Mesenteric fat pad (tissue), 1 donor: Measurements from ENCODE around the gene NOXO1. TPM values are rescaled to one million over a fixed set of nuclear protein-coding genes. Genes with fewer than 3 reads are reported as not detected.
A peak's percentile ranks its signal among the peaks of the same experiment; 100 is the strongest.
"Not testable (repeated sequence)": the region's sequence is repeated elsewhere in the genome, so short reads cannot be mapped to it uniquely, and the experiment has no call there.

ENCODE experiments used
- DNase-seq: peaks from one replicate; pipeline ENCODE4 v3.0.0-alpha.2; 2020; ENCODE audit warnings: low spot score
- total RNA-seq: library from RNA; stranded (reverse); fragmentation: NEBNext Ultra II Directional; extraction: Animal tissue kit (Norgen Biotek cat#: 25700); gene quantifications from one replicate; pipeline ENCODE4 v1.2.1, GENCODE V29; 2021
- donor health status: DM: yes; HTN: yes; CAD: no.

Gene NOXO1
- total RNA-seq, 1 donor from 2014 or later: not detected

- peak; percentile 100 for DNase-seq
Measured at GRCh38 chr16:1942810-1943726, 38.2 kb downstream of the NOXO1 start, which contains the start of gene MSRB1. Gene MSRB1, minus strand, starts transcription at chr16:1943199. Its CDS starts 43 bp downstream, at chr16:1943156.

GRCh38 chr16:1942047-1942809, 39.0 kb downstream of the NOXO1 start:
- DNase-seq: no peak

GRCh38 chr16:1941162-1942046, 39.9 kb downstream of the NOXO1 start:
- DNase-seq: no peak

- no peak for DNase-seq
Measured at GRCh38 chr16:1940273-1941161, 40.8 kb downstream of the NOXO1 start.

- DNase-seq: not testable (repeated sequence)
Measured at GRCh38 chr16:1939833-1940232, 41.4 kb downstream of the NOXO1 start.

GRCh38 chr16:1938910-1939309, 42.4 kb downstream of the NOXO1 start:
- no peak for DNase-seq

- no peak for DNase-seq
Measured at GRCh38 chr16:1938316-1938715, 43.0 kb downstream of the NOXO1 start.

GRCh38 chr16:1936945-1937479, 44.3 kb downstream of the NOXO1 start:
- no peak for DNase-seq

GRCh38 chr16:1933097-1933661, 48.1 kb downstream of the NOXO1 start:
- DNase-seq: no peak

- DNase-seq: no peak
Measured at GRCh38 chr16:1932050-1933028, 48.9 kb downstream of the NOXO1 start.

GRCh38 chr16:1930338-1930720, 50.9 kb downstream of the NOXO1 start:
- DNase-seq: no peak

- DNase-seq: peak; percentile 98
Measured at GRCh38 chr16:1929578-1930337, 51.5 kb downstream of the NOXO1 start.

- no peak for DNase-seq
Measured at GRCh38 chr16:1929105-1929504, 52.2 kb downstream of the NOXO1 start.
